ENCODE measurements around the gene ADORA1. TPM values are rescaled to one million over a fixed set of nuclear protein-coding genes. Genes with fewer than 3 reads are reported as not detected.

ADORA1 gene
- total RNA-seq, 2 experiments from 2014 or later: not detected

GRCh38 chr1:203140743-203141520 is 13.4 kb downstream of the ADORA1 start:
- H3K27ac Mint-ChIP-seq: no peak overlapping the region
- no peak overlapping the region for H3K4me3 Mint-ChIP-seq
- peaks cover 4% of the 10 kb centered on the region for H3K27me3 Mint-ChIP-seq
- peaks cover 3% of the 10 kb centered on the region for H3K4me1 Mint-ChIP-seq (ENCODE audit: low read depth)
- peaks cover 3% of the 10 kb centered on the region for H3K9me3 Mint-ChIP-seq
- DNase-seq: no peak
- no peaks in the 10 kb centered on the region for H3K36me3 Mint-ChIP-seq
- POLR2A ChIA-PET: no interaction called here
- CTCF ChIA-PET: interaction anchor here (1.1 to 1.2 kb wide), 2 partner anchors 75 to 102 kb away, joined by 3 to 5 read pairs; no protein-coding TSS in a partner anchor
- intact Hi-C loops (cut with micrococcal nuclease): no loop called here

- ChIA-PET CTCF (no interaction called here), POLR2A (no interaction called here)
- H3K9me3 Mint-ChIP-seq: peaks cover 3% of the 10 kb centered on the region
- no peaks in the 10 kb centered on the region for H3K4me1 Mint-ChIP-seq (ENCODE audit: low read depth)
- DNase-seq: no peak
- no peaks in the 10 kb centered on the region for H3K36me3 Mint-ChIP-seq
- intact Hi-C loops (cut with micrococcal nuclease): no loop called here
- H3K27ac Mint-ChIP-seq: no peak overlapping the region
- H3K4me3 Mint-ChIP-seq: no peak overlapping the region
- H3K27me3 Mint-ChIP-seq: peaks cover under 1% of the 10 kb centered on the region
Measured at GRCh38 chr1:203142124-203142523, 14.6 kb downstream of the ADORA1 start.

GRCh38 chr1:203142684-203143408 is 15.3 kb downstream of the ADORA1 start:
- Mint-ChIP-seq H3K27ac (no peak overlapping the region), H3K9me3 (peaks cover 3% of the 10 kb centered on the region), H3K4me1 (ENCODE audit: low read depth) (no peaks in the 10 kb centered on the region), H3K36me3 (no peaks in the 10 kb centered on the region), H3K27me3 (no peaks in the 10 kb centered on the region), H3K4me3 (no peak overlapping the region)
- ChIA-PET POLR2A (no interaction called here), CTCF (no interaction called here)
- intact Hi-C loops (cut with micrococcal nuclease): no loop called here
- no peak for DNase-seq

GRCh38 chr1:203143641-203144040 is 16.1 kb downstream of the ADORA1 start:
- CTCF ChIA-PET: no interaction called here
- DNase-seq: no peak
- Mint-ChIP-seq H3K9me3 (peaks cover 3% of the 10 kb centered on the region), H3K27me3 (no peaks in the 10 kb centered on the region), H3K27ac (no peak overlapping the region), H3K4me3 (no peak overlapping the region), H3K36me3 (no peaks in the 10 kb centered on the region), H3K4me1 (ENCODE audit: low read depth) (no peaks in the 10 kb centered on the region)
- intact Hi-C loops (cut with micrococcal nuclease): no loop called here
- POLR2A ChIA-PET: no interaction called here

- ChIA-PET CTCF (no interaction called here), POLR2A (interaction anchor here (0.6 kb wide), 1 partner anchor 27 kb away, joined by 4 read pairs; no protein-coding TSS in a partner anchor)
- Mint-ChIP-seq H3K4me3 (no peak overlapping the region), H3K36me3 (no peaks in the 10 kb centered on the region), H3K4me1 (ENCODE audit: low read depth) (no peaks in the 10 kb centered on the region), H3K27ac (no peak overlapping the region), H3K9me3 (peaks cover 3% of the 10 kb centered on the region), H3K27me3 (no peaks in the 10 kb centered on the region)
- no peak for DNase-seq
- intact Hi-C loops (cut with micrococcal nuclease): no loop called here
Measured at GRCh38 chr1:203144661-203145060, 17.1 kb downstream of the ADORA1 start.

GRCh38 chr1:203145321-203146041 is 18.0 kb downstream of the ADORA1 start:
- Mint-ChIP-seq H3K27ac (no peak overlapping the region), H3K9me3 (peaks cover 3% of the 10 kb centered on the region)
- intact Hi-C loops (cut with micrococcal nuclease): no loop called here

GRCh38 chr1:203146042-203146369 is 18.5 kb downstream of the ADORA1 start:
- no peaks in the 10 kb centered on the region for H3K27me3 Mint-ChIP-seq
- POLR2A ChIA-PET: no interaction called here
- CTCF ChIA-PET: no interaction called here
- no peak for DNase-seq
- no peaks in the 10 kb centered on the region for H3K4me1 Mint-ChIP-seq (ENCODE audit: low read depth)
- H3K9me3 Mint-ChIP-seq: peaks cover 3% of the 10 kb centered on the region
- intact Hi-C loops (cut with micrococcal nuclease): no loop called here
- no peak overlapping the region for H3K4me3 Mint-ChIP-seq
- no peak overlapping the region for H3K27ac Mint-ChIP-seq
- H3K36me3 Mint-ChIP-seq: no peaks in the 10 kb centered on the region

More at GRCh38 chr1:203145321-203146041, 18.0 kb downstream of the ADORA1 start:
- CTCF ChIA-PET: no interaction called here
- DNase-seq: no peak
- no peaks in the 10 kb centered on the region for H3K4me1 Mint-ChIP-seq (ENCODE audit: low read depth)
- POLR2A ChIA-PET: no interaction called here
- H3K27me3 Mint-ChIP-seq: no peaks in the 10 kb centered on the region
- no peaks in the 10 kb centered on the region for H3K36me3 Mint-ChIP-seq
- no peak overlapping the region for H3K4me3 Mint-ChIP-seq

GRCh38 chr1:203146537-203146936 is 19.0 kb downstream of the ADORA1 start:
- Mint-ChIP-seq H3K4me3 (no peak overlapping the region), H3K9me3 (peaks cover 3% of the 10 kb centered on the region), H3K36me3 (no peaks in the 10 kb centered on the region), H3K27ac (no peak overlapping the region), H3K27me3 (no peaks in the 10 kb centered on the region), H3K4me1 (ENCODE audit: low read depth) (no peaks in the 10 kb centered on the region)
- CTCF ChIA-PET: interaction anchor here (0.6 kb wide), 1 partner anchor 1744 kb away, joined by 3 read pairs; no protein-coding TSS in a partner anchor
- intact Hi-C loops (cut with micrococcal nuclease): no loop called here
- DNase-seq: no peak
- POLR2A ChIA-PET: no interaction called here

GRCh38 chr1:203147376-203147775 is 19.9 kb downstream of the ADORA1 start:
- H3K4me3 Mint-ChIP-seq: no peak overlapping the region
- POLR2A ChIA-PET: no interaction called here
- H3K36me3 Mint-ChIP-seq: no peaks in the 10 kb centered on the region
- intact Hi-C loops (cut with micrococcal nuclease): no loop called here
- CTCF ChIA-PET: interaction anchor here (0.6 to 1.2 kb wide), 4 partner anchors 13 to 42 kb away, joined by 3 to 4 read pairs (median 4); no protein-coding TSS in a partner anchor
- H3K27ac Mint-ChIP-seq: no peak overlapping the region
- no peaks in the 10 kb centered on the region for H3K4me1 Mint-ChIP-seq (ENCODE audit: low read depth)
- H3K9me3 Mint-ChIP-seq: peaks cover 3% of the 10 kb centered on the region
- DNase-seq: no peak
- no peaks in the 10 kb centered on the region for H3K27me3 Mint-ChIP-seq

GRCh38 chr1:203148127-203148526 is 20.6 kb downstream of the ADORA1 start:
- Mint-ChIP-seq H3K27me3 (no peaks in the 10 kb centered on the region), H3K36me3 (no peaks in the 10 kb centered on the region), H3K9me3 (peaks cover 3% of the 10 kb centered on the region), H3K4me3 (no peak overlapping the region), H3K27ac (no peak overlapping the region), H3K4me1 (ENCODE audit: low read depth) (no peaks in the 10 kb centered on the region)
- POLR2A ChIA-PET: no interaction called here
- intact Hi-C loops (cut with micrococcal nuclease): no loop called here
- CTCF ChIA-PET: interaction anchor here (0.6 to 1.2 kb wide), 3 partner anchors 13 to 68 kb away, joined by 3 to 4 read pairs (median 3); no protein-coding TSS in a partner anchor
- DNase-seq: no peak

GRCh38 chr1:203148579-203148978 is 21.1 kb downstream of the ADORA1 start:
- Mint-ChIP-seq H3K27me3 (no peaks in the 10 kb centered on the region), H3K4me3 (no peak overlapping the region), H3K27ac (no peak overlapping the region), H3K4me1 (ENCODE audit: low read depth) (no peaks in the 10 kb centered on the region), H3K36me3 (no peaks in the 10 kb centered on the region), H3K9me3 (peaks cover 2% of the 10 kb centered on the region)
- DNase-seq: no peak
- POLR2A ChIA-PET: no interaction called here
- CTCF ChIA-PET: interaction anchor here (0.6 to 1.4 kb wide), 4 partner anchors 14 to 68 kb away, joined by 3 to 7 read pairs (median 3); no protein-coding TSS in a partner anchor
- intact Hi-C loops (cut with micrococcal nuclease): no loop called here

- DNase-seq: no peak
- H3K9me3 Mint-ChIP-seq: no peaks in the 10 kb centered on the region
- H3K4me1 Mint-ChIP-seq (ENCODE audit: low read depth): no peaks in the 10 kb centered on the region
- no peaks in the 10 kb centered on the region for H3K27me3 Mint-ChIP-seq
- POLR2A ChIA-PET: no interaction called here
- CTCF ChIA-PET: interaction anchor here (0.6 to 1.4 kb wide), 2 partner anchors 16 to 22 kb away, joined by 3 to 7 read pairs; no protein-coding TSS in a partner anchor
- no peaks in the 10 kb centered on the region for H3K36me3 Mint-ChIP-seq
- H3K4me3 Mint-ChIP-seq: no peak overlapping the region
- no peak overlapping the region for H3K27ac Mint-ChIP-seq
- intact Hi-C loops (cut with micrococcal nuclease): no loop called here
Measured at GRCh38 chr1:203149188-203149840, 21.8 kb downstream of the ADORA1 start.
